Measurements from ENCODE around the gene DPYSL3.

Gene DPYSL3

DNA sequence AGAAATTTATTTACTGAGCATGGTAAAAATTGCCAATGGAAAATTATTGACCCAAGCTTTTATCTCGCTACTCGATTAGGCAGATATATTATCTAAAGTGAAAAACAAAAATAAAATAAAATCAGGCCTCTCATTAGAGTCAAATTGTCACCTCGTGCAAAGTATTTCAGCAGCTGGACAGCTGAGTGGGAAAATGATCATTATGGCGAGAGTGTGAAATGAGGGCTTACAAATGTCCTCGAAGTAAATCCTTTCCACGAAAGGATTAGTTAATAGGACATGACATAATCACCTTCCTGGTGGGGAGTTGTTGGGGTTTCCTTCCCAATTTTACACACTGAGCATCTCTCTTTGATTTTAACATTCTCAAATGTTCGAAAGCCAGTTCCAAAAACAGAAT is 5.4 kb upstream of the DPYSL3 start:
- DNase-seq (ENCODE audit: low read depth in 2 of 3, low spot score in 2 of 3): no peak

DNA sequence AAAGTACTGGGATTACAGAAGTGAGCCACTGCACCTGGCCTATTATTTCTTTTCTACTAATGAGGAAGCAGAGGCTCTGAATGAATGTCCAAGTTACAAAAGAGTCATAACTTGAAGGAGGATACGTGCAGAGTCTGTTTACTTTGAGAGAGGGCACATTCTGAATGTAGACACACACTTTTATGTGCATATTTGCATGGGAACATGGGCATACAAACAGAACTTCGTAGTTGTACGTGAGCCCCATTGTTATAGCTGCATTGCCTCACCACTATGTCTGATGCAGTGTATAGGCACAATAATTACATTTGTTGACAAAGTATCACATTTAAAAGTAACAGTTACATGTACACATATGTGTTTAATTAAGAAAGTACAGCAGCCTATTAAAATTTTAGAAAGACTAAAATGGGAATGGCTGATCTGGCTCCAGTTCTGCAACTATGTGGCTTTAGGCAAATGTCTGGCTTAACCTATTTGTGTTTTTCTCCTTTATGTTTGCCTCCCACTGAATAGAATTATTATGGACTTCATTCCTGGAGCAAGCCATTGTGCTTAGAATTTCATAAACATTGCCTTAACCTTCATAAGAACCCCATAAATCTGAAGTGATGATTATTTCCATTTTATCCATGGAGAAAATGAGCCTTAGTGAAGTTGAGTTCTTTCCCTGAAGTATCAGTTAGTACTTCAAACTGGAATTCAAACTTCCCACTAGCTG is 3.0 kb upstream of the DPYSL3 start:
- DNase-seq (ENCODE audit: low read depth in 2 of 3, low spot score in 2 of 3): no peak

DNA sequence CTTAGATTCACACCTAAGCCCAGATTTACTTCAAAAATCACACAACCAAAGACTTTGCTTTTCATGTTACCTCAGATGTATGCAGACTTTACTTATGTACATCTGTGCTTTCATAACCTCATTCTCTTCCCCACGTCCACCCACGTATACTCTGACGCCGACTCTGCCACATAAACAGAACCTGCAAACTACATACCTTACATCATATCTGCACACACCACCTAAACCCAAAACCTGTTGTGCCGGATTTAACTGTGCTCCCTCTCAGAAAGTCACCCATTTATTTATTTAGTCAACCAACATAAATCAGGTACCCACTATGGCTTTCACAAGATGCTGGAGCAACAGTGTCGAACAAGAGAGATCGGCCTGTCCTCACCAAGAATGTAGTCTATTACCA is 1.0 kb upstream of the DPYSL3 start:
- DNase-seq (ENCODE audit: low read depth in 2 of 3, low spot score in 2 of 3): no peak

DNA sequence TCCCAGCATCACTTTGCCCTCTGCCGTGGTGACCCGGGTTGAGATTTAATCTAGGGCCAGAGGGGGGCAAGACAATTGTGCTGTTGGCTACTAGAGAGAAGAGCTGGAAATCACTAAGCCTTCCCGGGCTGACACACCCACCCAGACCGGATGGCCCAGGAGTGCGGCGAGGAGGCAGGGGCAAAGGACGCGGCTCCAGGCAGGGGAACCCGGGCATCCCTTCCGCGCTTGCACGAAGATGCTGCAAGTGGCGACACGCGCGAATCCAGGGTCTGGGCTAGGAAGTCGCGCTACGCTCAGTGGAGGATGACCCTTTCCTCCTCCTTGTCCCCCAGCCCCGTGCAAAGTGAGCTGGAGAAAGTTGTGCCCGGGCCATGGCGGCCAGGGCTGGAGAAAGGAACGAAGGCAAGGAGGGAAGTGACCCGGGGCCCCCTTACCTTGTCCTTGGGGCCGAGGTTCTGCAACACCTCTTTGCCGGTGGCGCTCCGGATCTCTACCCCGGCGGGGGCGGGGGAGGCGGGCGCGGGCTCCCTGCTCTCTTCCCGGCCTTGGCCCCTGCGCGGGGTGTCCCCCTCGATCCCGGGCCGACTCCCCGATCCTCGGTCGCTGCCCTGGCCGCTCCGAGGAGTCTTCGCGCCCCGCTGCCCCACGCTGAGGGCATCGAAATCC is 693 bp downstream of the DPYSL3 start:
- no peak for DNase-seq (ENCODE audit: low read depth in 2 of 3, low spot score in 2 of 3)

DNA sequence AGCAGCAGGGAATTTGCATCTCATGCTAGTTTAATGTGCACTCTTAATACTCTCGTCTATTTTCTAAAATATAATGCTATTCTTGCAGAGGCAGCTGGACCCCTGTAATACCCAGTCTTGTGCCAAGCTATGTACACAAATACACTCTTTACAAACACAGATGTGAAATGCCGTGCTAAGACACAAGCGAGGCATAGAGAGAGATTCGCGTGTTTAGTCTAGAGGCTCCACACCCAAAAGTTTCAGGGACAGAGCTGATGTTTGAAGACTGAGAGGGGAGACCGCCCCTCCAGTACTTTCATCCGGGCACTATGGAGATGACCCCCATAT is 1.2 kb downstream of the DPYSL3 start:
- no peak for DNase-seq (ENCODE audit: low read depth in 2 of 3, low spot score in 2 of 3)

DNA sequence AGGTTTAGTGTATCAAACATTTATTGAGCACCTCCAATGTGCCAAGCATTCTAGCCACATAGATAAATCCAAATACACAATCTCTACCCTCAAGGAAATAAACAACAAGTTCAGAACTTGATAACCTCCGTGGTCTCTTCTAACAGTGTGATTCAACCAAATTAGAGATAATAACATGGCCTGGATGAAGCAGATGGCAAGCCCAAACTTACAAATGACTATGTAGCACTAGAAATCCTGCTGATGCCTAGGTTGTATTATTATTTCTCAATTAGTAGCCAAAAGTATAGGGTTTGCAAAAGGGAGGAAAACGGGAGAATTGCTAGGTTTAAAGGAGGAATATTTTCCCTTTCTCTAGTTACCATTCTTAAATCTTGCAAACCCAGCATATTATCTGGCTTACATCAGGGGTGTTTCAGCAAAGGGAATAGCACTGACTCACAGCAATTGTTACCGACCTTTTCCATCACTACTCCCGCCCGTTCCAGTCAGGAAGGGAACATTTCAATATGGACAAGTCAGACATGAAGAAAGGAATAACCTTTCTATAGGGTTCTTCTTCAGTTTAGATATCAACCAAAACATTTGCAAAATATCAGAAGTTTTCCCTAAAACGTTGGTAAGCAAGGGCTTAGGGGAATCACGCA is 2.3 kb downstream of the DPYSL3 start:
- no peak for DNase-seq (ENCODE audit: low read depth in 2 of 3, low spot score in 2 of 3)

DNA sequence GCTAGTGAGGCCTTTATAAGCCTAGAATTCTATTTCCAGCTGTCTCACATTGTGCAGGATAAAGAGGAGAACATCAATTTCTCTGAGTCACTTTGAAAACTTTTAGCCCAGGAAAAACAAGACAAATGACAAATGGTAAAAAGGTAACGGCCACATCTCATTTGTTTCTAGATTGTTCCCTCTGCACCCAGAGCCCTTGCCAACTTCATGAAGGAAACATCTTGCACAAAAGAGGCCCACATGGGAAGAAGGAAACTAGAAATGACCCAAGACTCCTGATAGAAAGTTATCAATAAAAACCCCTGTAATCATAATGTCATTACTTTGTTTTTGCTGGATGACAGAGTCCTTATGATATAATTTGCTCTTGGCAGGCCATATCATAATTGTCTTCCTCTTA is 5.3 kb downstream of the DPYSL3 start:
- no peak for DNase-seq (ENCODE audit: low read depth in 2 of 3, low spot score in 2 of 3)

DNA sequence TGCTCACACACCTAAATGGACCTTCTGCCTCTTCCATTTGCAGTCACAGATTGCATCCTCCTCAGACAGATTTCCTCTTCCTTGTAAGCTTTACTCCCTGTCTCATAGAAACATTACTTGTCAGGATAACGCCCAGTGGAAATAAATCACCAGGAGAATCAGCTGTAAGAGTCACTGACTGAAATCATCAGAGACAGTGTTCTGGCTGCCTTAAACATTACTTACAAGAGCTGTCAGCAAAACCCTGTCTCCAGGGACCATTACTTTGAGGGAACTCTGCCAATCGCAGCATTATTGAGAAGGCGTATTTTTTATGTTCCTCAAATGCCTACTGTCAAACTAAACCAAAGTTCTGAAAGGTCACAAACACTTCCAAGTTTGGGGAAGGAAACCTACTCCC is 5.9 kb downstream of the DPYSL3 start:
- no peak for DNase-seq (ENCODE audit: low read depth in 2 of 3, low spot score in 2 of 3)

DNA sequence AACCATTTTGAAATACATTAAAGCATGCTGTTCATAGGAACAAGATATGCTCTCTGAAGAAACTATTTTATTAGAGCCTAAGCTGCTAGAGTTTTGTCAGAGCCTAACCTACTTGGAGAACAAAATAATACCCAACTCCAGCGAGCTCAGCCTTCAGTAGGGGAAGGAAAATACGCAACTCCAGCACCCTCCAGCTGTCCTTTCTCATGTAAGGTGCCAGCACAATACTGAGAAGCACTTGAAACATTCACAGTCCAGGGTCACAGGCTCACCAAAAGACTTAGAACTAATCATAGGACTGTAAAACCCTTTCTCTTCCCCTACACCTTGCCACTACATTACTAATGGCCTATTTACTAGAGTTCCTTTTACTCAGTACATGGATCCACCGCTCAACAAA is 18.9 kb downstream of the DPYSL3 start:
- DNase-seq (ENCODE audit: low read depth in 2 of 3, low spot score in 2 of 3): no peak

DNA sequence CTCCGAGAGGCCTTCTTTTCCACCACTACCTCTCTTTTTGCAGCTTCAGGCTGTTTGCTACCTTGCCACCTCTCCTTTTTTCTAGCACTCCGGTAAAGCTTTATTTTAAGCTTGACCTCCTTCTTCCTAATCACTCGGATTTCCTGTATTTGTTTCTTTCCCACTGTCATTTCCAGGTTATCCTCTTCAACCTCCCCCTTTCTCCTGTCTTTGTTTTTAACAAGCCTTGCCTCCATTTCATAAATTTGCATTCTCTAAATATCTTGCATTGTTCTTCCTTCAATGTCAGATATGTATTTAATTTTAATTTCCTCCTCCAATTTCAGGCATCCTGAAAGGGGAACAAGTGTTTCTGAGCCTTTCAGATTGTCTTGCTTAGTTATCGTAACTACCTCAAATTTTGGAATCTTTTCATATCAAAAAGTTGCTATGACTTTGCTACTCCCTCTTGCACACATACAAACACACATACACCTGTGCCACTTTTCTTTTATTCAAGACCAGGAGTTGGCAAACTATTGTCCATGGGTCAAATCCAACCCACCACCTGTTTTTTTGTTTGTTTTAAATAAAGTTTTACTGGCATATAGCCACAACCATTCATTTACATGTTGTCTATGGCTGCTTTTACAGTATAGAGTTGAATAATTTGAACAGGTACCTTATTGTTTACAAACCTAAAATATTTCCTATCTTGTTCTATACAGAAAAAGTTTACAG is 22.7 kb downstream of the DPYSL3 start:
- DNase-seq (ENCODE audit: low read depth in 2 of 3, low spot score in 2 of 3): no peak

DNA sequence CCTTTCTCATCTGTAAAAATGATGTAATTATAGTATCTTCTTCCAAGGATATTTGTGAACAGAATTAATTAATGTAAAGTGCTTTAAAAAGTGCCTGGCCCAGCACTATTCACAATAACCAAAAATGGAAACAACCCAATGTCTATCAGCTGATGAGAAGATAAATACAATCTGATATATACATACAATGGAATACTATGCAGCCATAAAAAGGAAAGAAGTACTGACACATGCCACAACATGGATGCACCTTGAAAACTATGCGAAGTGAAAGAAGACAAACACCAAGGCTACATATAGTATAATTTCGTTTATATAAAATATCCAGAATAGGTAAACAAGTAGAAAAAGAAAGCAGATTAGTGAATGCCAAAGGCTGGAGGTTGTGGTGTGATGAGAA is 24.1 kb downstream of the DPYSL3 start:
- no peak for DNase-seq (ENCODE audit: low read depth in 2 of 3, low spot score in 2 of 3)

DNA sequence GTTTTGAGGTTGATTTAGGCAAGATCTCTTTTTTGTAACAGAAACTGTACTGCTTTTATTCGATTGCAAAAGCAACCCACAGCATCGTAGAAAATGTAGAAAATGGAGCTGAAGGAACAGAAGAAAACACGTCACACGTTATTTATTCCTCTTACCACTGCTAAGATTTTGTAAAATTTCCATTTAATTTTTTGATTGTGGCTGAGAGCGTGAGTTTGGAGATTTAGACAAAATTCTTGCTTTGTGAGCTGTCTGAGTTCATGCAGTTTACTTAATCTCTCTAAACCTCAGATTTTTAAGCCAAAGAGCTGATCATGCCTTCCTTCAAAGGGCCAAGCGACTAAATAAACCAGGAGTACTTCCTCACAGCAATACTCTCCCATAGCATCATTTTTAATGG is 24.8 kb downstream of the DPYSL3 start:
- no peak for DNase-seq (ENCODE audit: low read depth in 2 of 3, low spot score in 2 of 3)

DNA sequence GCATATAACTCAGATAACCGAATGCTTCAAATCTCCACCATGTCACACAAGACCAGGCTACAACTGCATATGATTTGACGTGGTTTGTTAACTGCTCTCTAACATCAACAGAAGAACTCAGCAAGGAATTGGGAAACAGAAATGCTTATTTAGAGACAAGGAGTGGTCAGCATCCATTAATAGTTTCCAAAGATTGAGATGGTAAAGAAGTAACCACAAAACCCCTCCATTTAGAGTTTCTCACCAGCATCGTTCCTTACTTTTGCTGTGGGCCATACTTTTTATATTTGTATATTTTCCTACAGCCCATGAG is 25.2 kb downstream of the DPYSL3 start:
- DNase-seq (ENCODE audit: low read depth in 2 of 3, low spot score in 2 of 3): no peak

DNA sequence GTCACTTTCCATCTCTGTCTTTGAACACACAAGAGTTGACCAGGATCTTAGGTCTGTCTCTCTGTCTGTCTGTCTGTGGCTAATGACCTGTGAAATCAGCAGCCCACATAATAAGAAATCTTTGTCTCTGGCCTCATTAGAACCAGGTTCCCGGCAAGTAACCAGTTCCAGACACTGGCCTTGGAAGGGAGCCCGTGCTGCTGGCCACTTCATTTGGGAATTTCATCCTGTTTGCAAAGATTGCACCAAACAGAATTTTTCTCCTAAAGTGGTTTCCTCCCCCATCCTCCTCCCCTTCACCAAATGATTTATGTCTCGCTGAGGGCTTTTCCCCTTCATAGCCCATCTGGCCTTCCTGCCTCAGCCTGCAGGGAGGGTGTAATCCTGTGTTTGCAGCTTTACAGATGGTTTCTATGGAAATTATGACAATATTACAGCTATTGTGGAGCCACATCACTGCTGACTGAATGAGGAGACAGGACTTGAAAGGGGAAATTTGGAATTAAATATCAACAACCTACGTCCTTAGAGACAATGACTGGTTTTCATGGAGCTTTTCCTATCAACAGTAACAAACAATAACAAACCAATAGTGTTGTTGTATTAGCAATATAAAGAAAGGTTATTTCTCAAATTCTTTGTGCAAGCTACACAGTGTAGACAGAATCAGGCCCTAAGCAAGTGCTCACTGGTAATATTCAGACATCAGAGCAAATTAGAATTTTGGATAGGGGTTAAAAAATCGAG is 25.7 kb downstream of the DPYSL3 start:
- DNase-seq (ENCODE audit: low read depth in 2 of 3, low spot score in 2 of 3): no peak

DNA sequence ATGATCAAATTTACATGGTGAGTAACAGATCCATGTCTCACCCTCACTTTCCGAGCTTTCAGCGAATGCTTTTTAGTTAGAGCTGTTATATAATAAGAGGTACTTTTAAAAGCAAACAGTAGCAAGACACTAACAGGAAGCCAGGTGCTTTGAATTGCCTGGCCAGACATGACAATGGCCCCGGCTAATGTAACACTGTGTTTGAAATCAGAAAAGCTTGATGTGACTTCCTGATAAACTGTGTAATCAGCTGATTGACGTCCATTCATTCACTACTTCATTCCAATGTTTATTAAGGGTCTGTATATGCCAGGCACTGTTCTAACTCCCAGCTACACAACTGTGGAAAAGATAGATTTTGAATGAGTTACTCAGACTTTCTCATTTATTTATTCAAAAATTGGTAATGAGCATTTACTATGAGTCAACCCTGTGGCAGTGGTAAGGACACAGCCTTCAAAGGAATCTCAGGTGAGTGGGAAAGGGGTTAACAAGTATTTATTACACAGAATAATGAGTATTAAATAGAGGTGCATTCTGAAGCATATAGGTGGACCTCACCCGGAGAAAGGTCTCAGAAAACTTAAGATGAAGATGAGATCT is 26.6 kb downstream of the DPYSL3 start:
- DNase-seq (ENCODE audit: low read depth in 2 of 3, low spot score in 2 of 3): no peak

DNA sequence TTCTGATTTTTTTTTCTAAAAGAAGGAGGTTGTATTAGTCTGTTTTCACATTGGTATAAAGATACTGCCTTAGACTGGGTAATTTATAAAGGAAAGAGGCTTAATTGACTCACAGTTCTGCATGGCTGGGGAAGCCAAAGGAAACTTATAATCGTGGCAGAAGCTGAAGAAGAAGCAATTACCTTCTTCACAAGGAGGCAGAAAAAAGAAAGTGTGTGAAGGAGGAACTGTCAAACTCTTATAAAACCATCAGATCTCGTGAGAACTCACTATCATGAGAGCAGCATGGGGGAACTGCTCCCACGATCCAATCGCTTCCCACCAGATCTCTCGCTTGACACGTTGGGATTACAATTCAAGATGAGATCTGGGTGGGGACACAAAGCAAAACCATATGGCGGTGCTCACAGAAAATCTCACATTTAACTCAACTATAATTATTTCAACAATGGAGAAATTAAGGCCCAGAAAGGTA is 27.1 kb downstream of the DPYSL3 start:
- DNase-seq (ENCODE audit: low read depth in 2 of 3, low spot score in 2 of 3): no peak

DNA sequence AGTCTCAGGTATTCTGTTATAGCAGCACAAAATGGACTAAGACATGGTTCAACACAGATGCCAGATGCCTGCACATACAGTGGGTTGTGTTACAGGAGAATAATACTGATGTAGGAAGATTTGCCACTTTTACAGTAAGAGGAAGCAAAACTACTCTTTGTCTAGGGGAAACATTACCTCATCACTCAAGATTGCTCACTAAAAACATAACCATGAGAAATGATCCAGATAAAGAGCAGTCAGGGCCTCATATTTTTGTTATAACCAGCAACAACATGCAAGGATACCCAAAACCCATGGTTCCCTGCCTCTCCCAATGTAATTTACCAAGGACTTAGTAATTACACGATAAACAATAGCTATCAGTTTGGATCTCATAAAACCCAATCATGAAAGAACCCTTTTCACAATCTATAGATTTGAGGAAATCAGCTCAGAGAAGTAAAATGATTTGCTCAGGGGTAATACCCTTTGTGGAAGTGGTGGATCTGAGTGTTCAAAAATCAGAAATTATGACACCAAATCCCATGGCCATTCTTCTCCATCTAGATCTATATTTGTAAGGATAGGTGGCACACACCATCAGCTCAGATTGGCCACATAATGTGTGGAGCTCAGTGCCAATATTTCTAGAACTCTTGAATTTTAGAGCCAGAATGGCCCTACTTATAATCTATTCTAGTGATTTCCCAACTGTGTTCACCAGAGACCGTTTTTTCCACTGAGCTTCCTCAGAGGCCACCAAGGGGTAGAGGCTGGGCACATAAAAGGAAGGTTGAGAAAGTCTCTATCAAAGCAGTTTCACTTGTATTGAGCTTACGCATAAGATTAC is 27.8 kb downstream of the DPYSL3 start:
- no peak for DNase-seq (ENCODE audit: low read depth in 2 of 3, low spot score in 2 of 3)

DNA sequence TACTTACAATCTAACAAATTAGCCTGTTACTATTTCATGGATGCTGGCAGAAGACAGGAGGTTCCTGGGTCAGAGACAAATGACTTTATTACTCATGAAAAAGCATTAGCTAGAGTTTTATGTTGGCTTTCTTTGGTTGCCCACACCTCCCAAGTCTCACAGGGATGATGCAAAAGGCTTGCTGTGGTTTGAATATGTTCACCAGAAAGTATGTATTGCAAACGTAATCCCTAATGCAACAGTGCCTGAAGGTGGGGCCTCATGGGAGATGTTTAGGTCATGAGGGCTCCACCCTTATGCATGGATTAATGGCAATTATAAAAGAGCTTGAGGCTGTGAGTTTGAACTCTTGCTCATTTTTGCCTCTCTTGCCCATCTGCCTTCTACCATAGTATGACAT is 28.5 kb downstream of the DPYSL3 start:
- no peak for DNase-seq (ENCODE audit: low read depth in 2 of 3, low spot score in 2 of 3)

DNA sequence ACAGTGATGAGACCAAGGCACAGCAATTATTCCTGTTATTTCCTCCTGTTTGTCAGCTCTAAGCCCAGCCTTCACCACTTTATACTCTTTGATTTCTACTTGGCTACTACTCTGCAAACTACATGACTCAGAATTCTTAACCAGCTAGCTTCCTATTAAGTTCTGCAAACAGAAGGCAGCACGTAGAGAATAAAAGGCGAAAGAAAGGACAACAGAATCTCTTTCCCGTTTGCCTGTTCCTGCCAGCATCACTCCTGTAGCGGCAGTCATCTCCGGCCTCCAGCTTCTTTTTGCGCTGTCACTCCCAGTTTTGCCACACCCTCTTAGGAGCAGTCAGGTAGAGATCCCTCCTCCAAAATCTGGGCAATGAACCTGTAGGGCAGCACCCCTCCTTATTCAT is 29.9 kb downstream of the DPYSL3 start:
- no peak for DNase-seq (ENCODE audit: low read depth in 2 of 3, low spot score in 2 of 3)

DNA sequence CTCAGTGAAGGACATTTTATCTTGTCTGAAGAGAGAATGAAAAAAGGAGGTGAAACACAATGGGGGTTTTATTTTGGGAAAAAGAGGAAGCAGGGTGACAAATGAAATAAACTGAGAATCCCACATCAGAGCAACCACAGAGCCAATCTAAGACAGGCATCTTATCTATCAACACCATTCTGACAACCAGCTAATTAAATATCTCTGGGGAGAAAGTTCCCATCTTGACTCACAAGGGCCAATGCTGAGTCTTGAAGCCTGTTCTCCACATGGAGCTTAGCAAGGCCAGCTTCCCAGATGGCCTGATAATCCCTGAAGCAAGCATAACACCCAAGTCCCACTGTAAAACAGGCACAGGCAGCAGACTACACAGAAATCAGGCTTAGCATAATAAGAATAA is 30.4 kb downstream of the DPYSL3 start:
- no peak for DNase-seq (ENCODE audit: low read depth in 2 of 3, low spot score in 2 of 3)

All from activated CD8-positive, alpha-beta memory T cell treated with anti-CD3 and anti-CD28 coated beads for 48 hours (primary cell).